CD4-positive, alpha-beta memory T cell (primary cell): ENCODE data around the gene CDKL4. TPM values are rescaled to one million over a fixed set of nuclear protein-coding genes. Genes with fewer than 3 reads are reported as not detected.
"Not testable (repeated sequence)": the region's sequence is repeated elsewhere in the genome, so short reads cannot be mapped to it uniquely, and the experiment has no call there.

Source experiments
- CTCF ChIA-PET: fragments of 350-600 bp; sonication (Branson Sonifier 250); formaldehyde crosslinking; loops from one replicate; lab custom pipeline; 2021; ENCODE audit warnings: inconsistent platforms; ENCODE audit not compliant: partially characterized antibody; lab: Charles Lee
- POLR2A ChIA-PET: fragments of 350-600 bp; sonication (Branson Sonifier 250); formaldehyde crosslinking; loops from one replicate; lab custom pipeline; 2021; ENCODE audit not compliant: partially characterized antibody; lab: Charles Lee
- DNase-seq, 5 donors: peaks; one replicate each; pipeline versions ENCODE4 v3.0.0 to v3.0.0-alpha.2; 2020 to 2022; ENCODE audit warnings: mixed read lengths in 1 of 5
- H3K27ac ChIP-seq: one replicate; pipeline ENCODE4 v1.7.0; 2013; ENCODE audit warnings: low read depth, low read length
- H3K27me3 ChIP-seq: 2 replicates; pipeline ENCODE4 v1.7.0; 2013; ENCODE audit warnings: mild to moderate bottlenecking, low read length, moderate library complexity; ENCODE audit not compliant: insufficient read depth
- H3K36me3 ChIP-seq: 2 replicates; pipeline ENCODE4 v1.7.0; 2013; ENCODE audit warnings: mild to moderate bottlenecking, low read length, moderate library complexity; ENCODE audit not compliant: insufficient read depth
- H3K4me1 ChIP-seq: 2 replicates; pipeline ENCODE4 v1.7.0; 2013; ENCODE audit warnings: mild to moderate bottlenecking, low read length, moderate library complexity; ENCODE audit not compliant: insufficient read depth
- H3K4me3 ChIP-seq, 2 donors: one replicate each; pipeline ENCODE4 v1.7.0; 2013; ENCODE audit warnings: low read length in 2 of 2, mild to moderate bottlenecking in 1 of 2
- H3K9me3 ChIP-seq, 2 donors: one replicate each; pipeline ENCODE4 v1.7.0; 2013; ENCODE audit warnings: low read length in 2 of 2, control low read depth in 1 of 2; ENCODE audit not compliant: control insufficient read depth in 1 of 2
- H3K27ac Mint-ChIP-seq, 7 donors: one replicate each; pipeline ENCODE4 v1.8.0; 2020 to 2021; ENCODE audit warnings: mixed read lengths in 7 of 7, mild to moderate bottlenecking in 6 of 7, inconsistent platforms in 3 of 7, moderate library complexity in 3 of 7
- H3K27me3 Mint-ChIP-seq, 2 donors: one replicate each; pipeline ENCODE4 v1.8.0; 2020 to 2021; ENCODE audit warnings: mixed read lengths in 2 of 2
- H3K36me3 Mint-ChIP-seq, 2 donors: one replicate each; pipeline ENCODE4 v1.8.0; 2020 to 2021; ENCODE audit warnings: mixed read lengths in 2 of 2, inconsistent platforms in 1 of 2, mild to moderate bottlenecking in 1 of 2
- H3K4me1 Mint-ChIP-seq, 4 donors: one replicate each; pipeline ENCODE4 v1.8.0; 2020 to 2021; ENCODE audit warnings: mixed read lengths in 4 of 4, mild to moderate bottlenecking in 1 of 4
- H3K4me3 Mint-ChIP-seq, 8 donors: one replicate each; pipeline ENCODE4 v1.8.0; 2020 to 2021; ENCODE audit warnings: mixed read lengths in 8 of 8, mild to moderate bottlenecking in 7 of 8, moderate library complexity in 6 of 8, inconsistent platforms in 3 of 8
- H3K9me3 Mint-ChIP-seq, 8 donors: one replicate each; pipeline ENCODE4 v1.8.0; 2020 to 2021; ENCODE audit warnings: mixed read lengths in 8 of 8, mild to moderate bottlenecking in 5 of 8, inconsistent platforms in 3 of 8, moderate library complexity in 1 of 8
- intact Hi-C: fragments of 100-400 bp; cut with micrococcal nuclease; formaldehyde crosslinking; loops from one replicate; pipeline ENCODE4 v1.15.1; 2023
- polyA plus RNA-seq, 2 donors: library from polyadenylated mRNA; unstranded; fragments of 300-500 nt; fragmentation: Illumina TruSeq; gene quantifications; one replicate each; pipeline ENCODE4 v1.2.3, GENCODE V29; 2021
- total RNA-seq, 2 experiments: library from RNA; stranded (reverse); gene quantifications; one replicate each; pipeline ENCODE4 v1.2.3, GENCODE V29; 2021

Gene CDKL4
- total and polyA plus RNA-seq, 4 experiments from 2014 or later: 0.38 TPM; not detected in 3

- Histone ChIP-seq H3K4me1 (peaks cover 5% of the 10 kb centered on the region), H3K9me3 (no peaks in the 10 kb centered on the region), H3K27ac (no peak overlapping the region), H3K27me3 (no peaks in the 10 kb centered on the region), H3K4me3 (no peak overlapping the region), H3K36me3 (peaks cover 4% of the 10 kb centered on the region)
- intact Hi-C loops: no loop called here
- DNase-seq: no peak
- H3K27me3 Mint-ChIP-seq: no peaks in the 10 kb centered on the region
- H3K36me3 Mint-ChIP-seq: peaks cover 12 to 23% of the 10 kb centered on the region in 2 donors
- ChIA-PET POLR2A (interaction anchor here (1.2 kb wide), 1 partner anchor 496 kb away, joined by 3 read pairs; the partner anchor contains the start of gene SRSF7), CTCF (interaction anchor here (1.0 kb wide), 1 partner anchor 19 kb away, joined by 3 read pairs; no protein-coding TSS in a partner anchor)
- peaks cover 0 to 6% (median 3%) of the 10 kb centered on the region in 8 donors for H3K9me3 Mint-ChIP-seq
- no peak overlapping the region for H3K4me3 Mint-ChIP-seq
- peaks cover 12 to 25% (median 22%) of the 10 kb centered on the region in 4 donors for H3K4me1 Mint-ChIP-seq
- H3K27ac Mint-ChIP-seq: peak overlapping the region in 1 of 7 donors; percentile 30
Observed at GRCh38 chr2:39247512-39248043, 3.8 kb upstream of the CDKL4 start.

GRCh38 chr2:39246382-39246980, 2.7 kb upstream of the CDKL4 start:
- intact Hi-C loops: no loop called here

GRCh38 chr2:39244963-39245625, 1.3 kb upstream of the CDKL4 start:
- POLR2A ChIA-PET: interaction anchor here (0.6 to 2.8 kb wide), 6 partner anchors 16 to 138 kb away, joined by 3 to 9 read pairs (median 6); partner anchors contain the start of gene SOS1
- H3K4me1 ChIP-seq, H3K36me3 ChIP-seq, intact Hi-C loops, H3K27ac ChIP-seq, H3K9me3 Mint-ChIP-seq, H3K27me3 Mint-ChIP-seq, H3K9me3 ChIP-seq, H3K36me3 Mint-ChIP-seq, H3K27me3 ChIP-seq: not testable (repeated sequence)
- peak overlapping the region; percentile 14 to 88 (median 72) for H3K27ac Mint-ChIP-seq
- peak overlapping the region in 1 of 2 donors; percentile 30 for H3K4me3 ChIP-seq
- DNase-seq: peak; percentile 26 to 45 (median 32)
- CTCF ChIA-PET: interaction anchor here (0.6 to 4.5 kb wide), 8 partner anchors 8 to 298 kb away, joined by 3 to 14 read pairs (median 4); no protein-coding TSS in a partner anchor
- peaks cover 12 to 24% (median 17%) of the 10 kb centered on the region in 4 donors for H3K4me1 Mint-ChIP-seq
- peak overlapping the region; percentile 82 to 92 (median 88) for H3K4me3 Mint-ChIP-seq

More at GRCh38 chr2:39246382-39246980, 2.7 kb upstream of the CDKL4 start:
- Mint-ChIP-seq H3K4me1 (peaks cover 14 to 25% (median 22%) of the 10 kb centered on the region in 4 donors), H3K4me3 (peak overlapping the region in 5 of 8 donors; percentile 0 to 26 (median 11)), H3K36me3 (peaks cover 6 to 13% of the 10 kb centered on the region in 2 donors), H3K27ac (no peak overlapping the region), H3K9me3 (peaks cover 0 to 6% (median 3%) of the 10 kb centered on the region in 8 donors), H3K27me3 (no peaks in the 10 kb centered on the region)
- Histone ChIP-seq H3K36me3 (peaks cover 2% of the 10 kb centered on the region), H3K27ac (no peak overlapping the region), H3K27me3 (no peaks in the 10 kb centered on the region), H3K4me3 (no peak overlapping the region), H3K4me1 (peaks cover 5% of the 10 kb centered on the region), H3K9me3 (no peaks in the 10 kb centered on the region)
- ChIA-PET CTCF (interaction anchor here (1.8 to 4.5 kb wide), 2 partner anchors 17 to 185 kb away, joined by 4 to 14 read pairs; no protein-coding TSS in a partner anchor), POLR2A (interaction anchor here (1.2 kb wide), 1 partner anchor 495 kb away, joined by 3 read pairs; the partner anchor contains the start of gene SRSF7)
- DNase-seq: no peak

GRCh38 chr2:39244241-39244862, 582 bp upstream of the CDKL4 start:
- H3K9me3 ChIP-seq, H3K27me3 ChIP-seq, H3K36me3 Mint-ChIP-seq, H3K36me3 ChIP-seq, H3K4me1 ChIP-seq, intact Hi-C loops, H3K4me3 ChIP-seq, H3K27ac ChIP-seq, H3K27me3 Mint-ChIP-seq, H3K9me3 Mint-ChIP-seq, DNase-seq: not testable (repeated sequence)
- POLR2A ChIA-PET: interaction anchor here (0.6 to 2.8 kb wide), 7 partner anchors 15 to 138 kb away, joined by 3 to 9 read pairs (median 5); partner anchors contain the start of gene SOS1
- Mint-ChIP-seq H3K4me1 (peaks cover 12 to 24% (median 17%) of the 10 kb centered on the region in 4 donors), H3K4me3 (peak overlapping the region; percentile 82 to 92 (median 88)), H3K27ac (peak overlapping the region in 5 of 7 donors; percentile 54 to 88 (median 75))
- CTCF ChIA-PET: interaction anchor here (0.6 to 4.5 kb wide), 7 partner anchors 9 to 297 kb away, joined by 3 to 14 read pairs (median 4); no protein-coding TSS in a partner anchor

GRCh38 chr2:39241588-39241987, 2.2 kb downstream of the CDKL4 start:
- no peak for DNase-seq
- ChIA-PET POLR2A (interaction anchor here (1.0 kb wide), 1 partner anchor 14 kb away, joined by 3 read pairs; no protein-coding TSS in a partner anchor), CTCF (interaction anchor here (1.4 kb wide), 1 partner anchor 183 kb away, joined by 3 read pairs; no protein-coding TSS in a partner anchor)
- no peaks in the 10 kb centered on the region for H3K27me3 Mint-ChIP-seq
- H3K9me3 ChIP-seq: no peaks in the 10 kb centered on the region
- intact Hi-C loops: no loop called here
- no peak overlapping the region for H3K27ac ChIP-seq
- no peaks in the 10 kb centered on the region for H3K36me3 Mint-ChIP-seq
- H3K4me3 ChIP-seq: no peak overlapping the region
- H3K4me3 Mint-ChIP-seq: no peak overlapping the region
- H3K36me3 ChIP-seq: no peaks in the 10 kb centered on the region
- H3K27ac Mint-ChIP-seq: no peak overlapping the region
- H3K4me1 Mint-ChIP-seq: peaks cover 12 to 24% (median 17%) of the 10 kb centered on the region in 4 donors
- peaks cover 0 to 6% (median 1%) of the 10 kb centered on the region in 8 donors for H3K9me3 Mint-ChIP-seq
- H3K27me3 ChIP-seq: no peaks in the 10 kb centered on the region
- no peaks in the 10 kb centered on the region for H3K4me1 ChIP-seq

- Histone ChIP-seq H3K4me1 (no peaks in the 10 kb centered on the region), H3K36me3 (no peaks in the 10 kb centered on the region), H3K9me3 (no peaks in the 10 kb centered on the region), H3K27ac (no peak overlapping the region), H3K27me3 (no peaks in the 10 kb centered on the region), H3K4me3 (no peak overlapping the region)
- intact Hi-C loops: no loop called here
- ChIA-PET POLR2A (no interaction called here), CTCF (no interaction called here)
- no peak for DNase-seq
- Mint-ChIP-seq H3K27ac (no peak overlapping the region), H3K4me1 (peaks cover 12 to 20% (median 13%) of the 10 kb centered on the region in 4 donors), H3K27me3 (no peaks in the 10 kb centered on the region), H3K4me3 (no peak overlapping the region), H3K36me3 (peaks cover 0 to under 1% of the 10 kb centered on the region in 2 donors), H3K9me3 (peaks cover 0 to 14% (median 5%) of the 10 kb centered on the region in 8 donors)
Observed at GRCh38 chr2:39240758-39241157, 3.0 kb downstream of the CDKL4 start.
